ENCODE results near the gene HTR2A. TPM values are rescaled to one million over a fixed set of nuclear protein-coding genes. Genes with fewer than 3 reads are reported as not detected.

HTR2A gene
- total RNA-seq, 4 donors from 2014 or later: 0.27 to 1.7 (median 0.35) TPM; not detected in 1

DNA sequence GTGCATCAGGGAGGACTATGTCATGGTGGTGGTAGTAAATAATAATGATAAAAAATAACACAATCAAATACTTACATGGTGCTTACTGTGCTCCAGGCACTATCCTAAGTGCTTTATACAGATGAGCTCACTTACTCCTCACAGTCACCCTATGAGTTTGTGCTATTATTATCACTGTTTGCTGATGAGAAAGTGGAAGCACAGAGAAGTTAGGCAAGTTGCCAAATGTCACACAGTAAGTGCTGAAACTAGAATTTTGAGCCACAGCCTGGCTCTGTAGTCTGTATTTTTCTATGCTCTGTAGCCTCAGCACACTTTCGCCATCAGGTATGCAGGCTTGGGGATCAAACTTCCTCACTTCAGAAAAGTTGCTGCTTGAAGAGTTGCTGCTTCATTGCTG lies 46.6 kb downstream of the HTR2A start:
- no peak for DNase-seq
- TF ChIP-seq CTCF (IDR thresholded peaks at IDR 0.05): no peak
- TF ChIP-seq POLR2A (IDR thresholded peaks at IDR 0.05): no peak
- no peak overlapping the region for H3K27ac ChIP-seq
- no peak overlapping the region for H3K4me3 ChIP-seq
- no peaks in the 10 kb centered on the region for H3K36me3 ChIP-seq
- no peaks in the 10 kb centered on the region for H3K4me1 ChIP-seq
- H3K9me3 ChIP-seq: no peaks in the 10 kb centered on the region
- no peaks in the 10 kb centered on the region for H3K27me3 ChIP-seq

DNA sequence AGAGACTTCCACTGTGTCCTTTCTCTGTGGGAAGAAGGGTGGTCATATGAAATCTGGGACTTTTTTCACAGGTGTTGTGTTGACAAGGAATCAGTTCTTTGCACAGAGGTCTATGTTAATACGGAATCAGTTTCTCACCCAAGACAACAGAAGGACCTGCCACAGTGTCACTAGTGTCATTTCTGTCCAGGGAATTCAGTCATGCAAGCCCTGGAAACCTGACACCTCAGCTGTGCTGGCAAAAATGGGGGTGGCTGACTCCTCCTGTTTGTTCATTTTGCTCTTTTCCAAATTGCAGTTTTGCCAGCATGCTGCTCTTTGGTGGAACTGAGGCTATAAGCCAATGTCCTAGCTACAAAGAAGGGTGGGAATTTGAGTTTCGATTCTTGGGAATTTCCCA lies 50.1 kb downstream of the HTR2A start:
- Histone ChIP-seq H3K4me1 (no peaks in the 10 kb centered on the region), H3K9me3 (no peaks in the 10 kb centered on the region), H3K27me3 (no peaks in the 10 kb centered on the region), H3K27ac (no peak overlapping the region), H3K4me3 (no peak overlapping the region), H3K36me3 (no peaks in the 10 kb centered on the region)
- TF ChIP-seq CTCF (IDR thresholded peaks at IDR 0.05): no peak
- no peak for TF ChIP-seq POLR2A (IDR thresholded peaks at IDR 0.05)
- DNase-seq: no peak

- H3K27ac ChIP-seq: no peak overlapping the region
- no peaks in the 10 kb centered on the region for H3K4me1 ChIP-seq
- H3K27me3 ChIP-seq: no peaks in the 10 kb centered on the region
- DNase-seq: no peak
- TF ChIP-seq CTCF (IDR thresholded peaks at IDR 0.05) (no peak), POLR2A (IDR thresholded peaks at IDR 0.05) (no peak)
- H3K36me3 ChIP-seq: no peaks in the 10 kb centered on the region
- no peaks in the 10 kb centered on the region for H3K9me3 ChIP-seq
- no peak overlapping the region for H3K4me3 ChIP-seq
These were observed 51.7 kb downstream of the HTR2A start for GRCh38 chr13:46845146-46845545.

GRCh38 chr13:46844431-46844830 lies 52.4 kb downstream of the HTR2A start:
- TF ChIP-seq POLR2A (IDR thresholded peaks at IDR 0.05) (no peak), CTCF (IDR thresholded peaks at IDR 0.05) (no peak)
- H3K9me3 ChIP-seq: no peaks in the 10 kb centered on the region
- no peak overlapping the region for H3K4me3 ChIP-seq
- H3K27me3 ChIP-seq: no peaks in the 10 kb centered on the region
- no peaks in the 10 kb centered on the region for H3K36me3 ChIP-seq
- DNase-seq: no peak
- H3K4me1 ChIP-seq: no peaks in the 10 kb centered on the region
- no peak overlapping the region for H3K27ac ChIP-seq

- DNase-seq: no peak
- Histone ChIP-seq H3K36me3 (no peaks in the 10 kb centered on the region), H3K9me3 (no peaks in the 10 kb centered on the region), H3K4me1 (no peaks in the 10 kb centered on the region), H3K27ac (no peak overlapping the region), H3K27me3 (no peaks in the 10 kb centered on the region), H3K4me3 (no peak overlapping the region)
- TF ChIP-seq CTCF (IDR thresholded peaks at IDR 0.05) (no peak), POLR2A (IDR thresholded peaks at IDR 0.05) (no peak)
These were observed 57.5 kb downstream of the HTR2A start for GRCh38 chr13:46839399-46839798.

- Histone ChIP-seq H3K9me3 (no peaks in the 10 kb centered on the region), H3K4me1 (no peaks in the 10 kb centered on the region), H3K36me3 (no peaks in the 10 kb centered on the region), H3K4me3 (no peak overlapping the region), H3K27me3 (no peaks in the 10 kb centered on the region), H3K27ac (no peak overlapping the region)
- TF ChIP-seq POLR2A (IDR thresholded peaks at IDR 0.05) (no peak), CTCF (IDR thresholded peaks at IDR 0.05) (no peak)
- no peak for DNase-seq
These were observed 62.2 kb downstream of the HTR2A start for GRCh38 chr13:46834657-46835056.
